B cell (primary cell): Measurements from ENCODE around the gene LAMB1. TPM values are rescaled to one million over a fixed set of nuclear protein-coding genes. Genes with fewer than 3 reads are reported as not detected.

Experiments
- ATAC-seq: fragments of 200-7000 bp; cut with Tn5 transposase; one replicate; pipeline ENCODE4 v1.10.0; 2021; ENCODE audit warnings: low read depth, mild to moderate bottlenecking, moderate number of reproducible peaks, moderate library complexity
- CTCF ChIA-PET: fragments of 350-600 bp; sonication (Branson Sonifier 250); formaldehyde crosslinking; loops from one replicate; lab custom pipeline; 2021; ENCODE audit warnings: antibody characterized with exemption, inconsistent platforms; lab: Charles Lee
- POLR2A ChIA-PET: fragments of 350-600 bp; sonication (Branson Sonifier 250); formaldehyde crosslinking; loops from one replicate; lab custom pipeline; 2021; ENCODE audit warnings: antibody characterized with exemption; lab: Charles Lee
- DNase-seq: peaks from one replicate; pipeline ENCODE4 v3.0.0; 2013
- H2AFZ ChIP-seq: 2 replicates; pipeline ENCODE4 v1.6.1; 2012; ENCODE audit warnings: mild to moderate bottlenecking, low read depth, low read length; ENCODE audit not compliant: insufficient read depth, poor library complexity, severe bottlenecking
- H3K27ac ChIP-seq, 2 donors: 1 replicate in 1 of 2; 2 replicates in 1 of 2; pipeline ENCODE4 v1.5.1; 2012 to 2013; ENCODE audit warnings: low read length in 2 of 2, mild to moderate bottlenecking in 2 of 2, moderate library complexity in 1 of 2
- H3K27me3 ChIP-seq, 4 experiments: fragments of 200-600 bp in 1 of 4; sonication (generic) in 1 of 4; replicated peaks in 1 of 4; 1 replicate in 2 of 4; 2 replicates in 2 of 4; pipeline versions ENCODE4 v1.6.1 to v1.7.0; 2013 to 2016; ENCODE audit warnings: low read length in 3 of 4, mild to moderate bottlenecking in 2 of 4, mixed read lengths in 1 of 4, moderate library complexity in 1 of 4; ENCODE audit not compliant: insufficient read depth in 4 of 4, control insufficient read depth in 3 of 4; ENCODE audit errors: control extremely low read depth in 1 of 4
- H3K36me3 ChIP-seq, 2 experiments: replicated peaks in 1 of 2; 1 replicate in 1 of 2; 2 replicates in 1 of 2; pipeline versions ENCODE4 v1.6.1 to v1.7.1; 2013; ENCODE audit warnings: low read length in 1 of 2; ENCODE audit not compliant: insufficient read depth in 2 of 2, control insufficient read depth in 1 of 2; ENCODE audit errors: control extremely low read depth in 1 of 2, extremely low read depth in 1 of 2
- H3K4me1 ChIP-seq, 2 donors: fragments of 200-600 bp in 1 of 2; sonication (generic) in 1 of 2; 1 replicate in 1 of 2; 2 replicates in 1 of 2; pipeline versions ENCODE4 v1.5.1 to v1.6.1; 2013 to 2017; ENCODE audit warnings: low read length in 2 of 2; ENCODE audit not compliant: control insufficient read depth in 2 of 2, insufficient read depth in 2 of 2
- H3K4me2 ChIP-seq: replicated peaks from 2 replicates; pipeline ENCODE3; 2012; ENCODE audit warnings: mild to moderate bottlenecking, low read depth, low read length; ENCODE audit not compliant: poor library complexity, severe bottlenecking
- H3K4me3 ChIP-seq, 5 experiments: fragments of 200-600 bp in 1 of 5; sonication (generic) in 1 of 5; 1 replicate in 3 of 5; 2 replicates in 2 of 5; pipeline versions ENCODE4 v1.5.1 to v1.7.0; 2011 to 2016; ENCODE audit warnings: low read length in 4 of 5, mild to moderate bottlenecking in 4 of 5, low read depth in 2 of 5, control low read depth in 1 of 5, moderate library complexity in 1 of 5; ENCODE audit not compliant: insufficient read depth in 1 of 5; ENCODE audit errors: control extremely low read depth in 1 of 5, extremely low read depth in 1 of 5
- H3K79me2 ChIP-seq: fragments of 200-600 bp; sonication (generic); one replicate; pipeline ENCODE4 v1.6.0; 2016; ENCODE audit warnings: low read length; ENCODE audit not compliant: control insufficient read depth, insufficient read depth
- H3K9ac ChIP-seq: fragments of 200-600 bp; sonication (generic); 2 replicates; pipeline ENCODE4 v1.6.1; 2017; ENCODE audit warnings: mild to moderate bottlenecking, low read length, moderate library complexity
- H3K9me3 ChIP-seq, 3 donors: one replicate each; pipeline versions ENCODE4 v1.6.1 to v1.7.1; 2013; ENCODE audit warnings: low read length in 2 of 3; ENCODE audit not compliant: control insufficient read depth in 2 of 3, insufficient read depth in 1 of 3; ENCODE audit errors: control extremely low read depth in 1 of 3
- H4K20me1 ChIP-seq: 2 replicates; pipeline ENCODE4 v1.6.0; 2012; ENCODE audit warnings: mild to moderate bottlenecking, low read length; ENCODE audit not compliant: insufficient read depth, control insufficient read depth, poor library complexity, severe bottlenecking
- H3K27ac Mint-ChIP-seq: one replicate; pipeline ENCODE4 v1.8.0; 2021; ENCODE audit warnings: mixed read lengths
- H3K27me3 Mint-ChIP-seq: one replicate; pipeline ENCODE4 v1.8.0; 2021; ENCODE audit warnings: mixed read lengths
- H3K4me1 Mint-ChIP-seq: one replicate; pipeline ENCODE4 v1.8.0; 2021; ENCODE audit warnings: mixed read lengths
- H3K4me3 Mint-ChIP-seq: one replicate; pipeline ENCODE4 v1.8.0; 2021; ENCODE audit warnings: mixed read lengths
- H3K9me3 Mint-ChIP-seq: one replicate; pipeline ENCODE4 v1.8.0; 2022; ENCODE audit warnings: mixed read lengths; ENCODE audit not compliant: insufficient read depth
- CTCF ChIP-seq: fragments of 200-600 bp; IDR thresholded peaks from one replicate; pipeline ENCODE4 v1.8.0; 2022; ENCODE audit warnings: antibody characterized with exemption, mild to moderate bottlenecking
- EZH2 ChIP-seq: IDR thresholded peaks from 2 replicates; pipeline ENCODE4 v1.6.1; 2012; ENCODE audit warnings: borderline replicate concordance, low read depth, mild to moderate bottlenecking, moderate library complexity, low read length; ENCODE audit not compliant: insufficient read depth, poor library complexity, severe bottlenecking
- WGBS: methylation state at CpG from one replicate; pipeline ENCODE4 v1.1.5; 2013; ENCODE audit warnings: missing lambda C conversion rate; ENCODE audit not compliant: insufficient coverage; 5-methylcytosine and 5-hydroxymethylcytosine counted together
- intact Hi-C: fragments of 100-400 bp; cut with micrococcal nuclease; formaldehyde crosslinking; loops from one replicate; pipeline ENCODE4 v1.10.0; 2022
- polyA plus RNA-seq: library from polyadenylated mRNA; depleted of rRNA; stranded (reverse); fragments of >200 nt; gene quantifications from 2 replicates; pipeline ENCODE4 v1.2.3, GENCODE V29; 2012
- total RNA-seq, 2 donors: library from RNA; stranded (reverse); fragments of 120-200 nt in 1 of 2; gene quantifications; 1 replicate in 1 of 2; 2 replicates in 1 of 2; pipeline versions ENCODE4 v1.2.3 to v1.2.4, GENCODE V29; 2013 to 2022

LAMB1 gene
- total and polyA plus RNA-seq, 2 donors (not counting 1 experiment from before 2014, with no cell fraction given): not detected

GRCh38 chr7:107953265-107953923, 49.6 kb downstream of the LAMB1 start:
- intact Hi-C loops: no loop called here
- ATAC-seq (no peak), DNase-seq (no peak)
- Histone ChIP-seq H3K36me3 (no peaks in the 10 kb centered on the region), H3K9me3 (no peaks in the 10 kb centered on the region), H3K9ac (no peak overlapping the region), H3K4me3 (no peak overlapping the region), H3K4me1 (no peaks in the 10 kb centered on the region), H2AFZ (no peak overlapping the region), H3K27ac (no peak overlapping the region), H3K4me2 (no peak overlapping the region), H4K20me1 (no peaks in the 10 kb centered on the region), H3K27me3 (peaks cover 0 to 5% (median 2%) of the 10 kb centered on the region in 4 experiments), H3K79me2 (no peaks in the 10 kb centered on the region)
- Mint-ChIP-seq H3K4me3 (no peak overlapping the region), H3K27me3 (peaks cover 26% of the 10 kb centered on the region), H3K9me3 (no peaks in the 10 kb centered on the region), H3K4me1 (no peaks in the 10 kb centered on the region), H3K27ac (no peak overlapping the region)
- TF ChIP-seq CTCF (no peak), EZH2 (no peak)
- WGBS: 92% methylated on average over 9 of the region's 10 CpGs
- ChIA-PET POLR2A (interaction anchor here (0.6 kb wide), 1 partner anchor 12 kb away, joined by 5 read pairs; no protein-coding TSS in a partner anchor), CTCF (no interaction called here)

GRCh38 chr7:107951896-107952295, 51.1 kb downstream of the LAMB1 start:
- intact Hi-C loops: no loop called here
- CTCF ChIA-PET: no interaction called here

More at GRCh38 chr7:107951896-107952295, 51.1 kb downstream of the LAMB1 start:
- Histone ChIP-seq H3K4me2 (no peak overlapping the region), H3K27me3 (peaks cover 0 to 5% (median 0%) of the 10 kb centered on the region in 4 experiments), H3K9me3 (no peaks in the 10 kb centered on the region), H3K27ac (no peak overlapping the region), H3K9ac (no peak overlapping the region), H4K20me1 (no peaks in the 10 kb centered on the region), H3K79me2 (no peaks in the 10 kb centered on the region), H3K36me3 (no peaks in the 10 kb centered on the region), H2AFZ (no peak overlapping the region), H3K4me3 (no peak overlapping the region), H3K4me1 (no peaks in the 10 kb centered on the region)
- H3K27ac Mint-ChIP-seq: no peak overlapping the region
- no peak for TF ChIP-seq EZH2
- TF ChIP-seq CTCF: no peak
- ATAC-seq (no peak), DNase-seq (no peak)
- H3K9me3 Mint-ChIP-seq: no peaks in the 10 kb centered on the region
- peaks cover 19% of the 10 kb centered on the region for H3K27me3 Mint-ChIP-seq
- no peaks in the 10 kb centered on the region for H3K4me1 Mint-ChIP-seq
- POLR2A ChIA-PET: no interaction called here
- H3K4me3 Mint-ChIP-seq: no peak overlapping the region
- WGBS: 95% methylated on average over 8 of the region's 9 CpGs
